H1 (cell line): Measurements from ENCODE around the gene HMGCLL1. TPM values are rescaled to one million over a fixed set of nuclear protein-coding genes. Genes with fewer than 3 reads are reported as not detected.

Experiments
- CHD1 ChIP-seq: IDR thresholded peaks from 2 replicates; pipeline ENCODE4 v1.6.1; 2012; ENCODE audit warnings: low read depth, low read length, improper control_type of control experiment
- CHD2 ChIP-seq: IDR thresholded peaks from 2 replicates; pipeline ENCODE4 v1.6.1; 2012; ENCODE audit warnings: low read length, improper control_type of control experiment
- HDAC2 ChIP-seq, 2 experiments: fragments of 300-600 bp in 1 of 2; sonication (generic) in 1 of 2; IDR thresholded peaks; 2 replicates each; pipeline ENCODE4 v1.6.1; 2011 to 2012; ENCODE audit warnings: low read depth in 2 of 2, low read length in 2 of 2, mild to moderate bottlenecking in 2 of 2, moderate library complexity in 2 of 2, borderline replicate concordance in 1 of 2, inconsistent platforms in 1 of 2
- RBBP5 ChIP-seq: IDR thresholded peaks from 2 replicates; pipeline ENCODE4 v1.7.1; 2012; ENCODE audit warnings: low read depth, mild to moderate bottlenecking, inconsistent platforms, low read length, moderate library complexity, borderline replicate concordance
- TAF1 ChIP-seq: IDR thresholded peaks from 2 replicates; pipeline ENCODE4 v1.6.1; 2011; ENCODE audit warnings: mild to moderate bottlenecking, low read depth, low read length
- TAF7 ChIP-seq: optimal IDR thresholded peaks from 2 replicates; pipeline ENCODE3; 2011; ENCODE audit warnings: low read depth, mild to moderate bottlenecking, inconsistent platforms, low read length, moderate library complexity, borderline replicate concordance
- ZNF274 ChIP-seq: IDR thresholded peaks from 2 replicates; pipeline ENCODE4 v1.7.0; 2012; ENCODE audit warnings: low read length, borderline replicate concordance; ENCODE audit errors: extremely low read depth
- polyA plus RNA-seq, 7 experiments: library from polyadenylated mRNA; depleted of rRNA in 3 of 7; stranded (reverse) in 5 of 7; unstranded in 2 of 7; fragments of >200 nt in 5 of 7; fragments of 200-250 nt in 2 of 7; gene quantifications; 1 replicate in 5 of 7; 2 replicates in 1 of 7; 4 replicates in 1 of 7; pipeline versions ENCODE4 v1.2.1 to v1.2.3, GENCODE V29; 2011 to 2013; ENCODE audit warnings: missing spikeins in 2 of 7, mixed read lengths in 2 of 7
- total RNA-seq: library from RNA; stranded (reverse); fragmentation: NEBNext Ultra II Directional; extraction: Animal tissue kit (Norgen Biotek cat#: 25700); gene quantifications from 2 replicates; pipeline ENCODE4 v1.2.1, GENCODE V29; 2021

HMGCLL1 gene
- total and polyA plus RNA-seq, 2 of the 8 experiments (the other 6 are each of a cell fraction or from before 2014, with no cell fraction given) = 0.06 to 0.41 TPM

DNA sequence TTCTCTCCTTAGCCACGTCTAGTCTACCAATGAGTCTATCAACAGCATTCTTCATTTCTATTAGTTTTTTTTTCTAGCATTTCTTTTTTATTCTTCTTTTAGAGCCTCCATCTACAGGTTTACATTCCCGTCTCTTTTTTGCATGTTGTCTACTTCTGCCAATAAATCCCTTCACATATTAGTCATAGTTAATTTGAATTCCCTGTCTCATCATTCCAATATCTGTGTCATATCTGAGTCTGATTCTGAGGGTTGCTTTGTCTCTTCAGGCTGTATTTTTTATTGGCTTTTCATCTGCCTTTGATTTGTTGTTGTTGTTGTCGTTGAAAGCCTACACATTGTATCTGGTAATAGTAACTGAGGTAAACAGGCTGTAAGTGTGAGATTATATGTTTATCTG, 104.6 kb downstream of the HMGCLL1 start (continued):
- TF ChIP-seq CHD2 (no peak), ZNF274 (no peak), HDAC2 (IDR thresholded peaks at IDR 0.05; ENCODE audit: borderline replicate concordance in 1 of 2, low read depth in 2 of 2, low read length in 2 of 2) (no peak), RBBP5 (no peak), CHD1 (no peak), TAF1 (no peak), TAF7 (no peak)
